ENCODE data around the gene GRK5. TPM values are rescaled to one million over a fixed set of nuclear protein-coding genes. Genes with fewer than 3 reads are reported as not detected.

The GRK5 gene
- total RNA-seq, 1 experiment from 2014 or later = 2.3 TPM

- no peak overlapping the region for H3K4me3 Mint-ChIP-seq
- no peak overlapping the region for H3K27ac Mint-ChIP-seq
- peaks cover 8% of the 10 kb centered on the region; the same call in 1 of the 2 replicates for H3K9me3 Mint-ChIP-seq
- ChIA-PET POLR2A (no interaction called here), CTCF (interaction anchor here (0.9 to 1.5 kb wide), 2 partner anchors 179 to 189 kb away, joined by 4 to 5 read pairs; partner anchors contain the start of gene GRK5)
- DNase-seq (ENCODE audit: low spot score) (no peak), ATAC-seq (no peak)
- no peaks in the 10 kb centered on the region for H3K36me3 Mint-ChIP-seq
- no peaks in the 10 kb centered on the region for H3K27me3 Mint-ChIP-seq (ENCODE audit: low read depth)
- TF ChIP-seq ZNF121 (CRISPR knock-in tag; IDR thresholded peaks at IDR 0.05) (no peak), HMGXB4 (CRISPR knock-in tag; IDR thresholded peaks at IDR 0.05) (no peak), TEAD4 (CRISPR knock-in tag; IDR thresholded peaks at IDR 0.05) (no peak), HMGA2 (CRISPR knock-in tag; IDR thresholded peaks at IDR 0.05) (no peak), FOXP1 (CRISPR knock-in tag; IDR thresholded peaks at IDR 0.05; ENCODE audit: borderline replicate concordance) (no peak), CBFB (CRISPR knock-in tag; IDR thresholded peaks at IDR 0.05; ENCODE audit: low read depth) (no peak), ZNF263 (CRISPR knock-in tag; IDR thresholded peaks at IDR 0.05; ENCODE audit: low read depth) (no peak), ZNF317 (CRISPR knock-in tag; IDR thresholded peaks at IDR 0.05; ENCODE audit: borderline replicate concordance, low read depth) (no peak), GRHL2 (CRISPR knock-in tag; IDR thresholded peaks at IDR 0.05; ENCODE audit: insufficient replicate concordance, severe bottlenecking) (no peak), GTF2I (CRISPR knock-in tag; conservative IDR thresholded peaks at IDR 0.05) (no peak), ZBTB21 (CRISPR knock-in tag; IDR thresholded peaks at IDR 0.05; ENCODE audit: borderline replicate concordance) (no peak), ATF3 (CRISPR knock-in tag; conservative IDR thresholded peaks at IDR 0.05) (no peak)
- TF ChIP-seq, protein P1, sequence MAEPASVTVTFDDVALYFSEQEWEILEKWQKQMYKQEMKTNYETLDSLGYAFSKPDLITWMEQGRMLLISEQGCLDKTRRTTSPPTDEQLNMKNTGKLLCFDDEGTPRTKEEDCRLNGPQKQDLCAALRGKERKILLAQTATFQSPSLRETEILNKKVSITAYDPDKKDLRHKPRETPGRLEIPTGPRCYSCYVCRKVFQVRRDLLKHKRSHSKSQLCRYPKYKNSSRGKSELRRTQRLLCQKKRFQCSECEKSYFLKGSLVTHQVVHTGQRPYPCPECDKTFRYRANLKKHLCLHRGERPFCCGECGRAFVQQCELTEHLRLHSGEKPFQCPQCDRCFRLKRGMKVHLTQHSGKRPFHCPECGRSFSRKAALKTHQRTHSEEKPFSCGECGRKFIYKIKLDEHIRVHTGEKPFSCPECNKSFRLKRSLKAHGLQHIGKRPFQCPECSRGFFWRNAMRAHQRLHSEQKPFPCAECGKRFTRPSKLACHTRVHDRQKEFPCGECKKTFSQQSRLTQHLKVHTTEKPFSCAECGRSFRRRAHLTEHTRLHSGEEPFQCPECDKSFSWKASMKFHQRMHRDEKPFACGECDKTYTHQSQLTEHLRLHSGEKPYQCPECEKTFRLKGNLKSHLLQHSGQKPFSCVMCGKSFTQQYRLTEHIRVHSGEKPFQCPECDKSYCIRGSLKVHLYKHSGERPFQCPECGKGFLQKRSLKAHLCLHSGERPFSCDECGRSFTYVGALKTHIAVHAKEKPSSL (CRISPR knock-in tag; conservative IDR thresholded peaks at IDR 0.05) = no peak
- H3K4me1 Mint-ChIP-seq = no peaks in the 10 kb centered on the region
These were observed 179.3 kb downstream of the GRK5 start for GRCh38 chr10:119386666-119387065.

GRCh38 chr10:119388849-119389345 lies 181.5 kb downstream of the GRK5 start:
- H3K36me3 Mint-ChIP-seq = no peaks in the 10 kb centered on the region
- ATAC-seq (no peak), DNase-seq (ENCODE audit: low spot score) (no peak)
- H3K27ac Mint-ChIP-seq = no peak overlapping the region
- ChIA-PET POLR2A (no interaction called here), CTCF (interaction anchor here (1.3 kb wide), 1 partner anchor 190 kb away, joined by 4 read pairs; no protein-coding TSS in a partner anchor)
- peaks cover 8% of the 10 kb centered on the region; the same call in 1 of the 2 replicates for H3K9me3 Mint-ChIP-seq
- no peaks in the 10 kb centered on the region for H3K4me1 Mint-ChIP-seq
- H3K4me3 Mint-ChIP-seq = no peak overlapping the region
- no peaks in the 10 kb centered on the region for H3K27me3 Mint-ChIP-seq (ENCODE audit: low read depth)
- TF ChIP-seq ESRRA (CRISPR knock-in tag; IDR thresholded peaks at IDR 0.05; ENCODE audit: borderline replicate concordance) (no peak), MYBL2 (CRISPR knock-in tag; IDR thresholded peaks at IDR 0.05) (no peak), HMGA2 (CRISPR knock-in tag; IDR thresholded peaks at IDR 0.05) (no peak), NFE2L1 (CRISPR knock-in tag; IDR thresholded peaks at IDR 0.05) (no peak), SMAD3 (CRISPR knock-in tag; IDR thresholded peaks at IDR 0.05; ENCODE audit: borderline replicate concordance) (no peak), ATF1 (CRISPR knock-in tag; IDR thresholded peaks at IDR 0.05) (no peak), ZNF138 (CRISPR knock-in tag; conservative IDR thresholded peaks at IDR 0.05) (no peak), ATF3 (CRISPR knock-in tag; conservative IDR thresholded peaks at IDR 0.05) (no peak), FOXJ3 (CRISPR knock-in tag; IDR thresholded peaks at IDR 0.05; ENCODE audit: borderline replicate concordance) (no peak), AFF4 (CRISPR knock-in tag; IDR thresholded peaks at IDR 0.05; ENCODE audit: borderline replicate concordance) (no peak), NR1H2 (CRISPR knock-in tag; IDR thresholded peaks at IDR 0.05) (no peak)
- TF ChIP-seq, protein P2, sequence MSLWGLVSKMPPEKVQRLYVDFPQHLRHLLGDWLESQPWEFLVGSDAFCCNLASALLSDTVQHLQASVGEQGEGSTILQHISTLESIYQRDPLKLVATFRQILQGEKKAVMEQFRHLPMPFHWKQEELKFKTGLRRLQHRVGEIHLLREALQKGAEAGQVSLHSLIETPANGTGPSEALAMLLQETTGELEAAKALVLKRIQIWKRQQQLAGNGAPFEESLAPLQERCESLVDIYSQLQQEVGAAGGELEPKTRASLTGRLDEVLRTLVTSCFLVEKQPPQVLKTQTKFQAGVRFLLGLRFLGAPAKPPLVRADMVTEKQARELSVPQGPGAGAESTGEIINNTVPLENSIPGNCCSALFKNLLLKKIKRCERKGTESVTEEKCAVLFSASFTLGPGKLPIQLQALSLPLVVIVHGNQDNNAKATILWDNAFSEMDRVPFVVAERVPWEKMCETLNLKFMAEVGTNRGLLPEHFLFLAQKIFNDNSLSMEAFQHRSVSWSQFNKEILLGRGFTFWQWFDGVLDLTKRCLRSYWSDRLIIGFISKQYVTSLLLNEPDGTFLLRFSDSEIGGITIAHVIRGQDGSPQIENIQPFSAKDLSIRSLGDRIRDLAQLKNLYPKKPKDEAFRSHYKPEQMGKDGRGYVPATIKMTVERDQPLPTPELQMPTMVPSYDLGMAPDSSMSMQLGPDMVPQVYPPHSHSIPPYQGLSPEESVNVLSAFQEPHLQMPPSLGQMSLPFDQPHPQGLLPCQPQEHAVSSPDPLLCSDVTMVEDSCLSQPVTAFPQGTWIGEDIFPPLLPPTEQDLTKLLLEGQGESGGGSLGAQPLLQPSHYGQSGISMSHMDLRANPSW (CRISPR knock-in tag; conservative IDR thresholded peaks at IDR 0.05; ENCODE audit: low read depth) = no peak
